T-helper 22 cell (primary cell): ENCODE data around the gene GARNL3.
A peak's percentile ranks its signal among the peaks of the same experiment; 100 is the strongest.

ENCODE experiments used
- DNase-seq: peaks from one replicate; pipeline ENCODE4 v3.0.0-alpha.2; 2020; ENCODE audit warnings: low read depth

Gene GARNL3

DNA sequence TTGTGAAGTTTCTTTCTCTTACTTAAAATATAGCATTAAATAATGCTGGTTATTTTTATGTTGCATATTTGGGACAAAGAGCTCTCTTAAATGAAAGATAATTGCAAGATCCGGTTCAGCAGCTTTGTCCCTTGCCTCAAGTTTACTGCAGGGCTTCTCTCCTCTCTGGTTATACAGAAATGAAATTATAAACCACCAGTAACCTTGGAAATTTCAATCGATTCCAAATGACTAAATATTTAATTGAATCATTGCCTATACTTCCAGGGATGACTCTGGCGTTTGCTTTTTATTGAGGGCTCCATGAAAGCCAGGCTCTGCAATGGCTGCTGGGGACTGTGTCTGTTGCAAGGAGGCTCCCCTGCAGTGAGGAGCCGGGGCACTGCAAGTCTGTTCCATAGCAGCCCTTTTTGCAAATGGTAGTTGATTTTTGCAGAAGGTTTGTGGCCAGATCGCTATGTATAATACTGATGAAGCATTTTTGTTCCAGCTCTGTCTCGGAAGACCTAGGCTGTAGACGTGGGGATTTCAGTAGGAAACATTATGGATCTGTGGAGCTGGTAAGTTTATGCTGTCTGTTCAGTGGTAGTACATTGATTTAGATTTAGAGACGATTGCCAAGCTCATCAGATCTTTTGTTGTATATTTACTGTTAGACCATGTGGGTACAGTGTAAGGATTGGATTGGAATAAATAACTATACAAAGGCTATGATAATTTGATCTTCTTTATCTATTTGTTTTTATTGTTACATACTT is at the start of gene GARNL3:
Gene GARNL3, plus strand, starts transcription at position 313 of the 758 bp plus-strand sequence. Its CDS starts 104 bp downstream, at position 417.
- DNase-seq: no peak

GRCh38 chr9:127215268-127216209 is 49.0 kb upstream of the GARNL3 start:
- DNase-seq: no peak

GRCh38 chr9:127216210-127216887 is 48.2 kb upstream of the GARNL3 start:
- DNase-seq: no peak

DNA sequence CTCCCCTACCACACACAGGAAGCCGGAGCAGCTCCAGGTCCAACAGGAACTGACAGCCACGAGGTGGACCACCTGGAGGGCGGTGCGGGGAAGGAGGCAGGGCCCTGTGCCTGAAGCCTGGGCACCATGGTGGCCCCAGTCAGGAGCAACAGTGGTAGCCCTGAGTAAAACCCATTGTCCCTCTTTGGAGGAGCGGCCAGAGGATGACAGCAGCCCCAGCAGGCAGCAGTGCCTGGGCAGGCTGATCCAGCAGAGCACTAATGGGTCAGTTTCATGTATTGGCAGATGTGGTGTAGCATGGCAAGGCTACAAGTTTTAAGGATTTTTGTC is 47.7 kb upstream of the GARNL3 start:
- no peak for DNase-seq

DNA sequence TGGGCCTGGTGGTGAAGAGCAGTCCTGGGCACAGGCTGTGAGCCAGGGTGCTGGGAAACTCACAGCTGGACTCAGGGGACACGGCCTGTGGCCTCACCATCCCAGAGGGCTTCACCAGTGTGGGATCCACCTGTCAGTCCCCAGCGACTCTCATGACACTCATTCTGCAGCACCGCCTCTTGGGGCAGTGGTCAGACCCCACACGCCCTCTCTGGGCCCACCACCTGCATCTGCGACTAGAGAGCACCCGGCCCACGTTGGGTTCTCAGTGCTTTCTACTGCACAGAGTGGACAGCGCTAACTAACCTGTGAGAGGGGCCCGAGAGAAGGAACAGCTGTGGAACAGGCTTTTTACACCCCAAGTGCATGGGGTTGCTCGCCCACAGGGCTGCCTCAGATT is 45.8 kb upstream of the GARNL3 start:
- DNase-seq: no peak

- no peak for DNase-seq
Observed at GRCh38 chr9:127219520-127219919, 45.1 kb upstream of the GARNL3 start.

- DNase-seq: no peak
Observed at GRCh38 chr9:127221695-127222094, 42.9 kb upstream of the GARNL3 start.

GRCh38 chr9:127222388-127223095 is 42.0 kb upstream of the GARNL3 start:
- DNase-seq: no peak

- no peak for DNase-seq
Observed at GRCh38 chr9:127223266-127223665, 41.3 kb upstream of the GARNL3 start.

GRCh38 chr9:127223810-127224177 is 40.8 kb upstream of the GARNL3 start:
- DNase-seq: no peak

DNA sequence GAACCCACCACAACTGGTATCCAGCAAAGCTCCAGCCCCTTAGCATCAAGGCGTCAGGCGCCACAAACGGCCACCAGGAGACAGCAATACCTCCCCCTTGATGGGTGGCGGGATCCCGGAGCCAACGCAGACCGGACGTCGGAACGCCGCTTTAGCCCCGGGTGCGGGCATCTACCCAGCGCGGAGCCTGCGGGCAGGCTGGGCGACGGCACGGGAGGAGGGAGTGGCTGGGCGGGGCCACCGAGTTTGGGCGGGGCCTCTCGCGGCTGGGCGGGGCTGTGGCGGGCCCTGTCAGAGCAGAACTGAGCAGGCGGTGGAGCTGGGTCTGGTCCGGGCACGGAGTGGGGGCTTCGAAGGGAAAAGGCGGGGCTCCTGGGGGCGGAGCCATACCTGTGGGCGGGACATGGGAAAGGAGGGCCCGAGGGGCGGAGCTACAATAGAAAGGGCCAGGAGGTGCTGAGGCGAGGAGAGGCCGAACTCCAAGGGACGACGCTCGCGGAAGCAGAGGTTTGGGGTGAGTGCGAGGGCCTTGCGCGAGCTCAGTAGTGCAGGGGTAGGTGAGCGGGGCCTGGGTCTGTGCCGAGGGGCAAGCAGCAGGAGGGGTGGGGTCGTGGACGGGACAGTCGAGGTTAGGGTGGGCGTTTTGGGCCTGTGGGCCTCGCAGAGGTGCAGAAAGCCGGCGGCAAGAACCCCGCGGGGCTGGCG is 40.2 kb upstream of the GARNL3 start:
- peak; percentile 80 for DNase-seq

DNA sequence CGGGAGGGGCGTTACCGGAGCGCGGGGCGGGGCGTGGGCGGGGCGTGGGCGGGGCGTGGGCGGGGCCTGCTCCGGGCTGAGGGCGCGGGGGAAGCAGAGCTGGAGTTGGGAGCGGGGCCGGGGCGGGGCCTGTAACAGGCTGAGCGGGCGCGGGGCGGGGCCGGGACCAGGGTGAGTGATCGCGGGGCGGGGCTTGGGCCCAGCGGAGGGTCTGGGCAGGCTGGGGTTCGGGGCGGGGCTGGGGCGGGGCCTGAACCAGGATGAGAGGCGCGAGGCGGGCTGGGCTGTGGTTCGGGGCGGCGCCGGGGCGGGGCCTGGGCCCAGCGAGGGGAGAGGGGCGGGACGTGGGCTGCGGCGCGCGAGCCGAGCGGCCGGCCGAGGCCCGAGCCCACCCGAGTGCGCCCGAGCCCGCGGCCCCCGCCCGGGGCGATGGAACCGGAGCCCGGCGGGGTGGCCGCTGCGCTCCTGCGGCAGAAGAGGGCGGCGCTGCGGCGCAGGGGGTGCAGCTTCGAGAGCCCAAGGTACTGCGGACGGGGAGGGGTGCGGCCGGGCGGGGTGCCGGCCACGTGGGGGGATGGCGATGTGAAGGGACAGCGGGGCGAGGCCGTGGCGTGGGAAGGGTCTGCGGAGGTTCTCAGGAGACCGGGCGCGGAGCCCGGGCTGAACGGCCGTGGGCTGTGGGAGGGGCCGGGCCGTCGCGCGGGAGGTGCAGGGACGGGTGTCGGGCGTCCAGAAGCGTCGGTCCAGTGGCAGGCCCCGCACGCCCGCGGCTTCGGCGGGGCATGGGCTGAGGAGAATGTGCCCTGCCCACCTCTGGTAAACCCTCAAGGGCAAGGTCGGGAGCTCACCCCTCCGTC is 39.5 kb upstream of the GARNL3 start:
- DNase-seq: peak; percentile 85

DNA sequence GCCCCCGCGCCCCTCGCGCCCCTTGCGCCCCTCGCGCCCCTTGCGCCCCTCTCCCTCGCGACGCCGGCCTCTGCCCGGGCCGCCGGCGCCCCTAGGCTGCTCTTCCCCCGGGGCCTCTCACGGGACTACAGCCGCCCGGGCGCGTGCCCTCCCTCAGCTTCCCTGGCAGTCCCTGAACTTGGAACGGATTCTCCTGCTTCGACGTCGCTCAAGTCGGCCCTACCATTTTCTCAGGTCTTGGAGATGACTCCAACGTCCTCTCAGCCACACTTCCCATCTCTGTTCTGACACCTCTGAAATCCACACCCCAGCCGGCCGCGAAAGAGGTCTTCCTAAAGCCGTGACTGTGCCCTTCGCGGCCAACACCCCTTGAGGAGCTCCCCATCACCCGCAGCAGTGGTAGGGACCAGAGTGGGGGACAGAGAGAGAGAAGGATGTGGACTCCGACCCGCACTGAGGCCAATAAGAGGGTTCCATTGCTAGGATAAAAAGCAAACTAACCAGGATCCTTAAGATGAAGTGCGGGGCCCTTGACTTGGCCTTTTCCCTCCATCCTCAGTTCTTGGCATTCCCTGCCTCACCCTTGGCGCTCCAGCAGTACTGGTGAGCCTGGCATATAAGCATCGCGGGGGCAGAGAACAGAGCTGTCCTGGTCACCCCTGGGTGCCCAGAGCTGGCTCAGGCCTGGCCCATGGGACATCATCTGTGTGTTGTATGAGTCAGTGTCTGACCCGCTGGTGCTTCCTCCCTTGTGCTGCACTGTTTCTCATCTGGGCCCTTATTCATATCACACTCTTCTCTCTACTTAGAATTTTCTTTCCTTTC is 38.6 kb upstream of the GARNL3 start:
- no peak for DNase-seq

DNA sequence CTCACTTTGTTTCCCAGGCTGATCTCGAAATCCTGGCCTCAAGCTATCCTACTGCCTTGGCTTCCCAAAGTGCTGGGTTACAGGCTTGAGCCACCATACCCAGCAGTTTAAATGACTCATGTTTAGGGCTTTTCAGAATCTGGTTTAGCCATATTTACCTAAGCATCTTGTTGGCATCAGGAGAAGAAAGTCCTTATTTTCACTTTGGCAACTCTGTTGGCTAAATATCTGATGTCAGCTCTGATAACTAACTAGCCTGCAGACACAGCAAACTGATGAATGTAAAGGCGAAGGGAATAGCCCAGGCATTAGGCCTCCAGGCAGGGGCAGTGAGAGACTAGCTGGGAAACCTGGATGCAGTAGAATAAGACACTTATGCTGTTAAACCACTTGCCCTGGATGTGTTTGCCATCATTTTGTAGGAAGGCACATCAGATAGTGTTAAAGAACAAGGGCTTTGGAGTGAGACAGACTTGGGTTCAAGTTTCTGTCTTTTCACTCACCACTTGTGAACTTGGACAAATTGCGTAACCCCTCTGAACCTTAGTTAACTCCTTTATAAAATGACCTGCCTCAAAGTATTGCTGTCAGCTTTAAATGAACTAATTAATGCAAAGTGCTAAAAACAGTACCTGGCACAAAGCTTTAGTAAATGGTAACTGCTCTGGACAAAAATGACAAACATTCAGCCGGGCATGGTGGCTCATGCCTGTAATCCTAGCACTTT is 34.7 kb upstream of the GARNL3 start:
- DNase-seq: no peak

DNA sequence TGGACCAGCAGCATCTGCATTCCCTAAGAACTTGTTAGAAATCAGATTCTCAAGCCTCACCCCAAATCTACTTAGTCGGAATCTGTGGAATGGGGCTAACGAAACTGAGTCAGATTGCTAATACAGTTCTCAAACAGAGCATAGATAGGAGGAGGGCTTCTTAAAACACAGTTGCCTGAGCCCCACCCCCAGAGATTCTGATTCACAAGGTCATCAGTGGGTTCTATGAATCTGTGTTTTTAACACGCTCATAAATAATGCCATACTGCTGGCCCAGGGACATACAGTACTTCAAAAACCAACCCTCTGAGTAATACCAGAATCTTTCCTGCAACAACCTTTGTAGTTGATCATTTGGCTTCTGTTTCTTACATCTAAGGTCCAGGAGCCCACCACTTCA is 32.9 kb upstream of the GARNL3 start:
- DNase-seq: no peak

GRCh38 chr9:127232833-127233549 is 31.6 kb upstream of the GARNL3 start:
- no peak for DNase-seq

DNA sequence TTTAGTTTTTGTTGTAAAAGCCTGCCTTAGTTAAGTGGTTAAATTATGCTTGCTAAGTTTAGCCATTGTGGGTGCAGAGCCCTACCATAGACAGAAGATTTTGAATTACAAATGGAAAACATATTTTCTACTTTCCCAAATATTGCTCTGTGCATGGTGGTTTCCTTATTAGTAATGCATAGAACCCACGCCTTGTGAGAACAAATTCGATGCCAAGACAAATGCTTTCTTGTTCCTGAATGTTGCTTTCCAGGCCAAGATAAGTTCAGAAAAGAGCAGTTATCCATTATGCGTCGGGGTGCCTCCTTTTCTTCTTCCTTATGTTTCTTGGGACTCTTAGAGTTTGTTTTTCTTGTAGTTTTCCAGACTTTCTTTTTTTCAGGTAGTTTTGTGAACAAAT is 31.0 kb upstream of the GARNL3 start:
- DNase-seq: no peak

- no peak for DNase-seq
Observed at GRCh38 chr9:127233989-127234388, 30.6 kb upstream of the GARNL3 start.
